ENCODE data around the gene TRABD2B.

DNA sequence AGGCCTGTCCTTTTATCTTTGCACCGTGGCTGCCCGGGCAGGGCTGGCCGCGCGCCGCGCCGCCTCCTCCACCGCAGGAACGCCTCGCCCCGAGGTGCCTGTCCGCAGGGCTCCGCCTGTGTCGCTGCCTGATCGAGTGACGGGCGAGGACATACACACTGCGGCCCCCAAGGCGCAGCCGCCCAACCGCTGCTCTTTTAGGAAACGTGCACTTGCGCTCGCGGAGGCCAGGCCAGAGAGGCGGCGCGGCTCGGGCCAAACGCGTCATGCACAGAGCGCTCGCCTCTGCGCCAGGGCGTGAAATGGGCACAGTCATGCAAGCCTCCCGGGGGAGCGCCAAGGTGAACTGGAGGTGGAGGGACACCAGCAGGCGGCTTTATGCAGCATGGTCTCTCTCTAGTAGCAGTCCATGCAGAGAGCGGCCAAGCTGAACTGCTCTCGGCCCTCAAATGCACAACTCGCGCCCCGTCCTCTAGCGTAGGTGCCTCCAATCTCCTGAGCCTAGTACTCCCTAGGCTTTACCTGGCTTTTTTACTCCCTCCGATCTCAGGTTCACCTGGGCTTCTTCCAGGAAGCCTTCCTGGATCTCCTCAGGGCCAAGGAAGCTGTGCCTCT, 12.9 kb downstream of the TRABD2B start:
- no peak for TF ChIP-seq YY1 (IDR thresholded peaks at IDR 0.05; ENCODE audit: low read depth)
- no peak for TF ChIP-seq CEBPB (IDR thresholded peaks at IDR 0.05)
- no peak for TF ChIP-seq CREB1 (IDR thresholded peaks at IDR 0.05; ENCODE audit: low read depth)
- no peak for TF ChIP-seq FOXM1 (IDR thresholded peaks at IDR 0.05; ENCODE audit: borderline replicate concordance, low read depth)
- TF ChIP-seq RAD21 (IDR thresholded peaks at IDR 0.05; ENCODE audit: low read depth) = no peak
- TF ChIP-seq, protein P1, sequence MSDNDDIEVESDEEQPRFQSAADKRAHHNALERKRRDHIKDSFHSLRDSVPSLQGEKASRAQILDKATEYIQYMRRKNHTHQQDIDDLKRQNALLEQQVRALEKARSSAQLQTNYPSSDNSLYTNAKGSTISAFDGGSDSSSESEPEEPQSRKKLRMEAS (IDR thresholded peaks at IDR 0.05) = no peak
- TF ChIP-seq TCF12 (IDR thresholded peaks at IDR 0.05; ENCODE audit: low read depth) = no peak
- no peak for TF ChIP-seq TAF1 (IDR thresholded peaks at IDR 0.05; ENCODE audit: low read depth)
- no peak for TF ChIP-seq NFIC (IDR thresholded peaks at IDR 0.05)
- no peak for TF ChIP-seq EP300 (IDR thresholded peaks at IDR 0.05; ENCODE audit: borderline replicate concordance)
- TF ChIP-seq USF1 (IDR thresholded peaks at IDR 0.05) = no peak
- TF ChIP-seq ZBTB7A (IDR thresholded peaks at IDR 0.05; ENCODE audit: low read depth) = no peak
- TF ChIP-seq, protein P2, sequence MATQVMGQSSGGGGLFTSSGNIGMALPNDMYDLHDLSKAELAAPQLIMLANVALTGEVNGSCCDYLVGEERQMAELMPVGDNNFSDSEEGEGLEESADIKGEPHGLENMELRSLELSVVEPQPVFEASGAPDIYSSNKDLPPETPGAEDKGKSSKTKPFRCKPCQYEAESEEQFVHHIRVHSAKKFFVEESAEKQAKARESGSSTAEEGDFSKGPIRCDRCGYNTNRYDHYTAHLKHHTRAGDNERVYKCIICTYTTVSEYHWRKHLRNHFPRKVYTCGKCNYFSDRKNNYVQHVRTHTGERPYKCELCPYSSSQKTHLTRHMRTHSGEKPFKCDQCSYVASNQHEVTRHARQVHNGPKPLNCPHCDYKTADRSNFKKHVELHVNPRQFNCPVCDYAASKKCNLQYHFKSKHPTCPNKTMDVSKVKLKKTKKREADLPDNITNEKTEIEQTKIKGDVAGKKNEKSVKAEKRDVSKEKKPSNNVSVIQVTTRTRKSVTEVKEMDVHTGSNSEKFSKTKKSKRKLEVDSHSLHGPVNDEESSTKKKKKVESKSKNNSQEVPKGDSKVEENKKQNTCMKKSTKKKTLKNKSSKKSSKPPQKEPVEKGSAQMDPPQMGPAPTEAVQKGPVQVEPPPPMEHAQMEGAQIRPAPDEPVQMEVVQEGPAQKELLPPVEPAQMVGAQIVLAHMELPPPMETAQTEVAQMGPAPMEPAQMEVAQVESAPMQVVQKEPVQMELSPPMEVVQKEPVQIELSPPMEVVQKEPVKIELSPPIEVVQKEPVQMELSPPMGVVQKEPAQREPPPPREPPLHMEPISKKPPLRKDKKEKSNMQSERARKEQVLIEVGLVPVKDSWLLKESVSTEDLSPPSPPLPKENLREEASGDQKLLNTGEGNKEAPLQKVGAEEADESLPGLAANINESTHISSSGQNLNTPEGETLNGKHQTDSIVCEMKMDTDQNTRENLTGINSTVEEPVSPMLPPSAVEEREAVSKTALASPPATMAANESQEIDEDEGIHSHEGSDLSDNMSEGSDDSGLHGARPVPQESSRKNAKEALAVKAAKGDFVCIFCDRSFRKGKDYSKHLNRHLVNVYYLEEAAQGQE (IDR thresholded peaks at IDR 0.05; ENCODE audit: low read depth) = no peak
